Left lung (tissue), 10 donors: ENCODE results near the gene FRMD4A. TPM values are rescaled to one million over a fixed set of nuclear protein-coding genes. Genes with fewer than 3 reads are reported as not detected.

Source experiments
- ATAC-seq: fragments of 200-7000 bp; cut with Tn5 transposase; one replicate; pipeline ENCODE4 v1.9.1; 2020; ENCODE audit warnings: moderate library complexity
- DNase-seq, 4 donors: peaks; one replicate each; pipeline ENCODE4 v3.0.0-alpha.2; 2013 to 2020
- H3K27ac ChIP-seq, 2 donors: fragments of 200-600 bp; sonication (generic) in 1 of 2; one replicate each; pipeline versions ENCODE4 v1.5.0 to v1.8.0; 2020 to 2021
- H3K27me3 ChIP-seq, 2 donors: fragments of 200-600 bp; sonication (generic) in 1 of 2; one replicate each; pipeline versions ENCODE4 v1.5.0 to v1.8.0; 2020 to 2021
- H3K36me3 ChIP-seq, 2 donors: fragments of 200-600 bp; sonication (generic) in 1 of 2; one replicate each; pipeline versions ENCODE4 v1.5.0 to v1.8.0; 2020 to 2021
- H3K4me1 ChIP-seq, 2 donors: fragments of 200-600 bp; one replicate each; pipeline ENCODE4 v1.8.0; 2021
- H3K4me3 ChIP-seq, 2 donors: fragments of 200-600 bp; sonication (generic) in 1 of 2; one replicate each; pipeline versions ENCODE4 v1.5.0 to v1.8.0; 2020 to 2021; ENCODE audit warnings: mild to moderate bottlenecking in 1 of 2
- H3K9me3 ChIP-seq, 2 donors: fragments of 200-600 bp; sonication (generic) in 1 of 2; one replicate each; pipeline versions ENCODE4 v1.5.0 to v1.8.0; 2020 to 2021
- CTCF ChIP-seq, 2 donors: fragments of 200-600 bp; sonication (generic) in 1 of 2; IDR thresholded peaks; one replicate each; pipeline versions ENCODE4 v1.5.0 to v1.8.0; 2021; ENCODE audit warnings: antibody characterized with exemption in 2 of 2
- intact Hi-C, 2 donors: fragments of 100-400 bp; cut with DNase I; formaldehyde crosslinking; loops; one replicate each; pipeline versions ENCODE4 v1.11.2 to v1.14.2; 2022
- polyA plus RNA-seq, 6 donors: library from polyadenylated mRNA; unstranded; fragments of 120-200 nt; gene quantifications; one replicate each; pipeline ENCODE4 v1.2.1, GENCODE V29; 2013; ENCODE audit not compliant: insufficient read length in 6 of 6
- total RNA-seq, 2 donors: library from RNA; stranded (reverse); fragmentation: NEBNext Ultra II Directional; extraction: Animal tissue kit (Norgen Biotek cat#: 25700); gene quantifications; one replicate each; pipeline ENCODE4 v1.2.1, GENCODE V29; 2021
- donor health status: DM: no; HTN: yes; CAD: no.
- donor health status: DM: no; HTN: no; CAD: no.

FRMD4A gene
- total and polyA plus RNA-seq, 8 donors, result 33.9 to 62.8 (median 57.0) TPM

GRCh38 chr10:14326581-14326980 is 4.1 kb downstream of the FRMD4A start:
- DNase-seq (no peak), ATAC-seq (no peak)
- intact Hi-C loops, result no loop called here
- Histone ChIP-seq H3K4me3 (no peak overlapping the region), H3K27ac (no peak overlapping the region), H3K4me1 (no peaks in the 10 kb centered on the region), H3K36me3 (no peaks in the 10 kb centered on the region), H3K27me3 (peaks cover 9 to 58% of the 10 kb centered on the region in 2 donors), H3K9me3 (no peaks in the 10 kb centered on the region)
- no peak for TF ChIP-seq CTCF (IDR thresholded peaks at IDR 0.05)

DNA sequence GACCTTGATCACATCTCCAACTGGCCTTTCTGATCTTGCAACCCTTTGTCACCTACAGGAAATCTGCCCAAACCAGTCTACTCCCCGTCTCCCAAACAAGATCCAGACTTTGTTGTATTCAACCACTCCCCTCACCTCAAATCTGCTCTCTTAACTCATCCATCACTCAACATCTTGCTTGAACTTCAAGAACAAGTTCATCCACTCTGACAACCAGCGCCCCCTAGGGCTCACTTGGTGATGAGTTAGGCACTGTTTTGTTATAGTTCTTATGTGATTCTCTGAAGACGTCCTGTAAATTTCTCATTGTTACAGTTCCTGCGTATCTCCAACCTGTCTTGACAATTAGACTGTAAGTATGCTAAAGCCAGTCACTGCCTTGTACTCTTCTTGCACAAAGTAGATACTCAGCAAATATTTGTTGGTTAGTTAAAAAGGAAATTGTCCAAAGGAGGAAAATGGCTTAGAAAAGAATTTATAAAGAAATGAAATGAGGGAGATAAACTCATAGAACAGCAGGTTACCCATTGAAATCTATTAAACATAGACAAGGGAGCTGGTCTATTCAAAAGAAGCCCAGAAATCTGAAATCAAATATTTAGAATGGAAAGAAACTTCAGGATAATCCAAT is 5.3 kb downstream of the FRMD4A start:
- peak in 1 of 4 donors; percentile 27 for DNase-seq
- Histone ChIP-seq H3K36me3 (no peaks in the 10 kb centered on the region), H3K27ac (no peak overlapping the region), H3K4me3 (no peak overlapping the region), H3K9me3 (no peaks in the 10 kb centered on the region), H3K4me1 (no peaks in the 10 kb centered on the region), H3K27me3 (peaks cover 2 to 47% of the 10 kb centered on the region in 2 donors)
- intact Hi-C loops, result no loop called here
- peak; percentile 45 for ATAC-seq
- TF ChIP-seq CTCF (IDR thresholded peaks at IDR 0.05), result peak; percentile 32 to 38

- no peak overlapping the region for H3K27ac ChIP-seq
- TF ChIP-seq CTCF (IDR thresholded peaks at IDR 0.05), result no peak
- H3K36me3 ChIP-seq, result no peaks in the 10 kb centered on the region
- no peaks in the 10 kb centered on the region for H3K9me3 ChIP-seq
- H3K27me3 ChIP-seq, result peaks cover 0 to 31% of the 10 kb centered on the region in 2 donors
- no peak overlapping the region for H3K4me3 ChIP-seq
- intact Hi-C loops, result no loop called here
- ATAC-seq (no peak), DNase-seq (no peak)
- H3K4me1 ChIP-seq, result no peaks in the 10 kb centered on the region
Observed at GRCh38 chr10:14322526-14323188, 8.1 kb downstream of the FRMD4A start.

DNA sequence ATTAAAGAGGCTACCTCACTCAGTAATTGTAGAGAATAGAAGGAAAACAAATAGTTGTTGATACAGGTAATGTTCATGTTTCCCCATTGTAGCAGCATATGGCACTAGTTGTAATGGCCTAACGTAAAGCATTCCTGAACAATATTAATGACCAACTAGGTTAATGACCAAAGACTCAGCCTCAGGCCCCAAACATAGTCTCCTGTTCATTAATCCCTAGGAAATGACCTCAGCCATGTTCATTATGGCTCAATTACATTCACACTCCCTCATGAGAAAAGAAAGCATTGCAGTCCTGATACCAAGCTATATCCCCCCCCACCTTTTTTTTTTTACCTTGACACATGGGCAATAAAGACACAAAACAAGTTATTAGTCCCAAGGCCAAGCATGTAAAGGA is 12.7 kb downstream of the FRMD4A start:
- DNase-seq, result no peak
- TF ChIP-seq CTCF (IDR thresholded peaks at IDR 0.05), result no peak
- intact Hi-C loops, result no loop called here
- peaks cover 0 to 11% of the 10 kb centered on the region in 2 donors for H3K27me3 ChIP-seq
- ATAC-seq, result no peak
- H3K27ac ChIP-seq, result no peak overlapping the region
- H3K4me1 ChIP-seq, result no peaks in the 10 kb centered on the region
- no peak overlapping the region for H3K4me3 ChIP-seq
- no peaks in the 10 kb centered on the region for H3K9me3 ChIP-seq
- no peaks in the 10 kb centered on the region for H3K36me3 ChIP-seq

DNA sequence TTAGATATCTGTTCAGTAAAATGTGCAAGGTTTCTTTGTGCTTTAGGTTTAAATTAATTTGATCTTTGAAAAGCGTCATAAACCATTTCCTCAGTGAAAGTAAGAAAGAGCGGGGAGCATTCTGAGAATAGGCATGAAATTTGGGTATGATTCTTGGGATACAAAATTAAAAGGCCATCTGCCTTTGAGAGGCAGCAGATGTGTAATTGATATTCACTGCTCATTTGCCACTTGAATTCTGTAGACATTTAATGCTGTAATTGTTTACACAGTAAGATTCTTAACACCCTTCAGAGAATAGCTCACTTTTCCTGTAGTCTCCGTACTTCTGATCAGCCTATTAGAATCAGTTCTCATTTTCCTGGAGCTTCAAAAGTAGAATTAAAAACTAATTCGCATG is 18.7 kb downstream of the FRMD4A start:
- intact Hi-C loops, result no loop called here
- TF ChIP-seq CTCF (IDR thresholded peaks at IDR 0.05), result no peak
- ATAC-seq, result no peak

More for the DNA sequence above, 18.7 kb downstream of the FRMD4A start:
- Histone ChIP-seq H3K27ac (no peak overlapping the region), H3K9me3 (no peaks in the 10 kb centered on the region), H3K4me1 (no peaks in the 10 kb centered on the region), H3K27me3 (peaks cover 0 to 16% of the 10 kb centered on the region in 2 donors), H3K36me3 (no peaks in the 10 kb centered on the region), H3K4me3 (no peak overlapping the region)
- DNase-seq, result no peak
